Prostate gland (tissue), 2 donors: ENCODE measurements around the gene MGLL.

ENCODE experiments used
- CTCF ChIP-seq, 4 experiments: fragments of 200-600 bp in 2 of 4; fragments of 450-650 bp in 2 of 4; sonication (generic) in 2 of 4; IDR thresholded peaks; 1 replicate in 3 of 4; 2 replicates in 1 of 4; pipeline ENCODE4 v1.5.1; 2016 to 2019; ENCODE audit warnings: antibody characterized with exemption in 4 of 4, mild to moderate bottlenecking in 2 of 4, moderate library complexity in 2 of 4
- POLR2A ChIP-seq: fragments of 450-650 bp; IDR thresholded peaks from one replicate; pipeline ENCODE4 v1.6.1; 2016; ENCODE audit warnings: antibody characterized with exemption, mild to moderate bottlenecking
- POLR2AphosphoS5 ChIP-seq: sonication (generic); formaldehyde crosslinking; IDR thresholded peaks from one replicate; pipeline ENCODE4 v1.6.1; 2017; ENCODE audit warnings: antibody characterized with exemption

- TF ChIP-seq POLR2A (no peak), CTCF (IDR thresholded peaks at IDR 0.05) (no peak), POLR2AphosphoS5 (no peak)
These were observed 82.0 kb downstream of the MGLL start for GRCh38 chr3:127740136-127740915.
